ENCODE data around the gene SPATA32.

Gene SPATA32

GRCh38 chr17:45227101-45227925, 34.6 kb downstream of the SPATA32 start:
- TF ChIP-seq, protein P1, sequence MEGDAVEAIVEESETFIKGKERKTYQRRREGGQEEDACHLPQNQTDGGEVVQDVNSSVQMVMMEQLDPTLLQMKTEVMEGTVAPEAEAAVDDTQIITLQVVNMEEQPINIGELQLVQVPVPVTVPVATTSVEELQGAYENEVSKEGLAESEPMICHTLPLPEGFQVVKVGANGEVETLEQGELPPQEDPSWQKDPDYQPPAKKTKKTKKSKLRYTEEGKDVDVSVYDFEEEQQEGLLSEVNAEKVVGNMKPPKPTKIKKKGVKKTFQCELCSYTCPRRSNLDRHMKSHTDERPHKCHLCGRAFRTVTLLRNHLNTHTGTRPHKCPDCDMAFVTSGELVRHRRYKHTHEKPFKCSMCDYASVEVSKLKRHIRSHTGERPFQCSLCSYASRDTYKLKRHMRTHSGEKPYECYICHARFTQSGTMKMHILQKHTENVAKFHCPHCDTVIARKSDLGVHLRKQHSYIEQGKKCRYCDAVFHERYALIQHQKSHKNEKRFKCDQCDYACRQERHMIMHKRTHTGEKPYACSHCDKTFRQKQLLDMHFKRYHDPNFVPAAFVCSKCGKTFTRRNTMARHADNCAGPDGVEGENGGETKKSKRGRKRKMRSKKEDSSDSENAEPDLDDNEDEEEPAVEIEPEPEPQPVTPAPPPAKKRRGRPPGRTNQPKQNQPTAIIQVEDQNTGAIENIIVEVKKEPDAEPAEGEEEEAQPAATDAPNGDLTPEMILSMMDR (IDR thresholded peaks at IDR 0.05; ENCODE audit: extremely low read depth, missing control alignments), result no peak
- no peak for DNase-seq (ENCODE audit: low spot score)

DNA sequence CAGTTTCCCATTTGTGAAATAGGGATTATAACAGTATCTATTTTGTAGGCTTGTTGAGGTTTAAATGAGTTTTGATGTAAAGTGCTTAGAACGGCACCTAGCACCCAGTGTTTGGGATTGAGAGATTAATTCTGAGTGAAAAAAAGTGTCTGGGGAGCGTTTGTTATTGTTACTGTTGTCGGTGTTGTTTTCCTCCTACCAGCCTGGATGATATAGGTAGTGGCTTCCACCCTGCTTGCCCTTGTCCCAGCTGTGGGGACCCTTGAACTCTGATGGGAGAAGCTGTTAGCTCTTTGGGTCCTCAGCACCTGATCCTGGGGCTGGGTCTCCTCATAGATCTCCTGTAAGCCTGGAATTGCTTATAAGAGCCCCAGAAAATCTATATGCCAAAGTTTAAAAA, 35.3 kb downstream of the SPATA32 start:
- DNase-seq (ENCODE audit: low spot score), result no peak
- TF ChIP-seq, protein P1 (IDR thresholded peaks at IDR 0.05; ENCODE audit: extremely low read depth, missing control alignments), result no peak

GRCh38 chr17:45225964-45226530, 35.8 kb downstream of the SPATA32 start:
- peak; percentile 90 for DNase-seq (ENCODE audit: low spot score)
- TF ChIP-seq, protein P1 (IDR thresholded peaks at IDR 0.05; ENCODE audit: extremely low read depth, missing control alignments), result no peak

- TF ChIP-seq, protein P1 (IDR thresholded peaks at IDR 0.05; ENCODE audit: extremely low read depth, missing control alignments), result no peak
- DNase-seq (ENCODE audit: low spot score), result no peak
Observed at GRCh38 chr17:45225051-45225700, 36.7 kb downstream of the SPATA32 start.

DNA sequence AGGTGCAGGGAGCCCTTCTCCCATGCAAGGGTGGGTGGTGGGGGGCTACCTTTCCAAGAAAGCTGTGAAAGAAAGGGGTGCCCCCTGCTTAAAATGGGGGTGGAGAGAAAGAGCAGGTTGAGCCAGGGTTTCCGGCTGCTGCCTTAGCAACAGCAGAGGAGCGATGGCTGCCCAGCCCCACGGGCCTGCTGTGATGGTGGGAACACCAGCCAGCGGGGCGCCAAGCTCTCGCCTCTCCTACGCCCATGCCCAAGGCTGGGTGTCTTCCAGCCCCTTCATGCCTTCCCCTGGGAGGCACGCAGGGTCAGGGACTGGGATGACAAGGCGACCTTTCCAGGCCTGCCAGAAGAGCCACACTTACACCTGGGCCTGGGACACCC, 37.2 kb downstream of the SPATA32 start:
- DNase-seq (ENCODE audit: low spot score), result no peak
- TF ChIP-seq, protein P1 (IDR thresholded peaks at IDR 0.05; ENCODE audit: extremely low read depth, missing control alignments), result no peak

DNA sequence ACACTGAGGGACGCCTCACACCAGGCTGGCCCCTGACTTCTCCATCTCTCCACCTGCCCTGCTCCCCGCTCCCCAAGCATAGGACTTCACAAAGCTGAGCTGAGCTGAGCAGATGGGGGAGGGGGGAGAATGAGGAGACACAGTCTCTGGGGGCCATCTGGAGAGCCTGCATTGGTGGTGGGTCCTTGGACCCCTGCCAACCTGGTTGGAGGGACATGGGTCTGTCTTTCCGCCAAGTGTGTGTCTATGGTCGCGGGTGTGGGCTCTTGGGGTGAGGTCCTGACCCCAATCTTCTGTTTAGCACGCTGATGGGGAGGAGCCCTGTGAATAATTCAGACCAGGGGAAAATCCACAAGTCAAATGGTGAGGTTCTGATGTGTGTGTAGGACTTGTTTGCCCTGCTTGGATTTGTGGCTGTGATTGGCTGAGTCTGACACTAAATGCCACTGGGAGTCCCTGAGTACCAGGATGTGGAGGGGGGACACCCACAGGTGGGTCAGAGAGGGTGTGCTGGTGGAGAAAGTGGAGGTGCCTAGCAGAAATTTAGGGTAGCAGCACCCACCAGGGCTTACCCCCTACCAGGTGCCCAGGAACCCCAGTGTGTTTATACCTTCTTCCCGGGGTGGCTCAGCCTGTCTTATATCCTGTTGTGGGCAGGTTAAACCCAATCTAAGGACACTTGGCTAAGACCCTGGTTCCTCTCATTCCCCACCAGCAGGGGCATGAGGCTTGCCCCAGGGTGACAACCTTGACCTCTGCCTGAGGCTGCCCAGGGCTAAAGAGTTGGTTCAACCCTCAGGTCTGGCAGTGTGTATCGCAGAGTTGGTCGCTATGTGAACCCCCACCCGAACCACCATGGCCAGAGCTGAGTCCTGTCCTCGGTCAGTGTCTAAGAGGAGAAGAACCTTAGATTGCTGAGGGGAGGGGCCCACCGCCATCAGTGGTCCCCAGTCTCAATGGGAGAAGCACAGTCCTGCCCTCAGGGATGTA, 38.1 kb downstream of the SPATA32 start:
- no peak for DNase-seq (ENCODE audit: low spot score)
- TF ChIP-seq, protein P1 (IDR thresholded peaks at IDR 0.05; ENCODE audit: extremely low read depth, missing control alignments), result no peak
